Loucy (cell line): ENCODE data around the gene SNRPA1.
A peak's percentile ranks its signal among the peaks of the same experiment; 100 is the strongest.

Experiments
- H2AFZ ChIP-seq: fragments of 200-600 bp; sonication (generic); 2 replicates; pipeline ENCODE4 v1.6.0; 2016; ENCODE audit warnings: antibody characterized with exemption, mild to moderate bottlenecking, low read length, moderate library complexity
- H3F3A ChIP-seq: fragments of 200-600 bp; 2 replicates; pipeline ENCODE4 v1.6.0; 2016; ENCODE audit warnings: antibody characterized with exemption, low read depth, mild to moderate bottlenecking
- H3K27me3 ChIP-seq: fragments of 200-600 bp; sonication (generic); 2 replicates; pipeline ENCODE4 v1.6.1; 2014; ENCODE audit warnings: low read length, mild to moderate bottlenecking; ENCODE audit not compliant: insufficient read depth, poor library complexity, severe bottlenecking
- H3K36me3 ChIP-seq: fragments of 200-600 bp; sonication (generic); 2 replicates; pipeline ENCODE4 v1.6.1; 2016; ENCODE audit warnings: low read length; ENCODE audit not compliant: insufficient read depth
- H3K4me1 ChIP-seq: fragments of 200-600 bp; sonication (generic); 2 replicates; pipeline ENCODE4 v1.5.1; 2014; ENCODE audit warnings: low read length, mild to moderate bottlenecking; ENCODE audit not compliant: insufficient read depth, poor library complexity, severe bottlenecking
- H3K4me2 ChIP-seq: fragments of 200-600 bp; sonication (generic); 2 replicates; pipeline ENCODE4 v1.6.0; 2014; ENCODE audit warnings: antibody characterized with exemption, low read length, low read depth, mild to moderate bottlenecking; ENCODE audit not compliant: poor library complexity, severe bottlenecking
- H3K4me3 ChIP-seq: fragments of 200-600 bp; sonication (generic); 2 replicates; pipeline ENCODE4 v1.5.1; 2014; ENCODE audit warnings: low read length, mild to moderate bottlenecking, mixed read lengths; ENCODE audit not compliant: poor library complexity, severe bottlenecking
- H3K79me2 ChIP-seq: fragments of 200-600 bp; sonication (generic); 2 replicates; pipeline ENCODE4 v1.6.1; 2014; ENCODE audit warnings: low read length; ENCODE audit not compliant: insufficient read depth
- H3K9ac ChIP-seq: fragments of 200-600 bp; sonication (generic); 2 replicates; pipeline ENCODE4 v1.6.0; 2014; ENCODE audit warnings: mild to moderate bottlenecking, low read depth, low read length, moderate library complexity; ENCODE audit not compliant: poor library complexity, severe bottlenecking
- H3K9me2 ChIP-seq: fragments of 200-600 bp; sonication (generic); replicated peaks from 2 replicates; pipeline ENCODE4 v1.6.1; 2016; ENCODE audit warnings: low read depth, low read length, mixed read lengths
- H3K9me3 ChIP-seq: fragments of 200-600 bp; sonication (generic); 2 replicates; pipeline ENCODE4 v1.6.1; 2014; ENCODE audit warnings: mild to moderate bottlenecking, antibody characterized with exemption, low read length, low read depth; ENCODE audit not compliant: insufficient read depth
- H4K20me1 ChIP-seq: fragments of 200-600 bp; sonication (generic); 2 replicates; pipeline ENCODE4 v1.6.0; 2014; ENCODE audit warnings: antibody characterized with exemption, low read length, mild to moderate bottlenecking; ENCODE audit not compliant: insufficient read depth, poor library complexity, severe bottlenecking
- EZH2phosphoT487 ChIP-seq: fragments of 200-600 bp; IDR thresholded peaks from 2 replicates; pipeline ENCODE4 v1.6.1; 2018; ENCODE audit warnings: antibody characterized with exemption, mild to moderate bottlenecking, moderate library complexity, borderline replicate concordance
- TF ChIP-seq, protein P1 (sequence below): fragments of 200-600 bp; sonication (generic); conservative IDR thresholded peaks from 2 replicates; pipeline ENCODE4 v1.5.1; 2014; ENCODE audit warnings: mild to moderate bottlenecking, antibody characterized with exemption, low read length

SNRPA1 gene

DNA sequence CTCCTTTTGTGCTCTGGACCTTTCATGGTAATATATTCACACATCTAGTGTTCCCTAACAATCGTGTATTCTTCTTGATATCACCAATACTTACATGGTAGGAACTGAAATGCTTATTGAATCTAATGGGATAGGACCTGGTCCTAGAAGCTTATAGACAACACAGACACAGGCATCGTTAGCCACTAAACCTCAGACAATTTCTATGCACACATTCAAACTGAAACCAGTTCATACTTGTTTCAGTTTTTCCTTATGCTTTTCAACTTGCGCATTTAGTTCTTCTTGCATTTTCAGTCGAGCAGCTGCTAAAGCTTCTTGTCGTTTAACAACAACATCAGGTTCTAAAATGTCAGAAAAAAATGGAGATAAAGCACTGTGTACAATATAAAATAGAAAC, 20.0 kb downstream of the SNRPA1 start:
- Histone ChIP-seq H3K9me2 (no peaks in the 10 kb centered on the region), H3K36me3 (peaks cover 54% of the 10 kb centered on the region; the same call in 1 of the 2 replicates), H3K27me3 (no peaks in the 10 kb centered on the region), H3K4me3 (no peak overlapping the region), H3K79me2 (peaks cover 23% of the 10 kb centered on the region), H3K4me1 (peaks cover 18% of the 10 kb centered on the region), H3F3A (no peaks in the 10 kb centered on the region), H4K20me1 (peaks cover 18% of the 10 kb centered on the region), H3K9me3 (no peaks in the 10 kb centered on the region), H3K4me2 (peak overlapping the region; percentile 94), H3K9ac (peak overlapping the region; percentile 48), H2AFZ (no peak overlapping the region)
- TF ChIP-seq, protein P1, sequence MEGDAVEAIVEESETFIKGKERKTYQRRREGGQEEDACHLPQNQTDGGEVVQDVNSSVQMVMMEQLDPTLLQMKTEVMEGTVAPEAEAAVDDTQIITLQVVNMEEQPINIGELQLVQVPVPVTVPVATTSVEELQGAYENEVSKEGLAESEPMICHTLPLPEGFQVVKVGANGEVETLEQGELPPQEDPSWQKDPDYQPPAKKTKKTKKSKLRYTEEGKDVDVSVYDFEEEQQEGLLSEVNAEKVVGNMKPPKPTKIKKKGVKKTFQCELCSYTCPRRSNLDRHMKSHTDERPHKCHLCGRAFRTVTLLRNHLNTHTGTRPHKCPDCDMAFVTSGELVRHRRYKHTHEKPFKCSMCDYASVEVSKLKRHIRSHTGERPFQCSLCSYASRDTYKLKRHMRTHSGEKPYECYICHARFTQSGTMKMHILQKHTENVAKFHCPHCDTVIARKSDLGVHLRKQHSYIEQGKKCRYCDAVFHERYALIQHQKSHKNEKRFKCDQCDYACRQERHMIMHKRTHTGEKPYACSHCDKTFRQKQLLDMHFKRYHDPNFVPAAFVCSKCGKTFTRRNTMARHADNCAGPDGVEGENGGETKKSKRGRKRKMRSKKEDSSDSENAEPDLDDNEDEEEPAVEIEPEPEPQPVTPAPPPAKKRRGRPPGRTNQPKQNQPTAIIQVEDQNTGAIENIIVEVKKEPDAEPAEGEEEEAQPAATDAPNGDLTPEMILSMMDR = no peak
- TF ChIP-seq EZH2phosphoT487 = no peak

DNA sequence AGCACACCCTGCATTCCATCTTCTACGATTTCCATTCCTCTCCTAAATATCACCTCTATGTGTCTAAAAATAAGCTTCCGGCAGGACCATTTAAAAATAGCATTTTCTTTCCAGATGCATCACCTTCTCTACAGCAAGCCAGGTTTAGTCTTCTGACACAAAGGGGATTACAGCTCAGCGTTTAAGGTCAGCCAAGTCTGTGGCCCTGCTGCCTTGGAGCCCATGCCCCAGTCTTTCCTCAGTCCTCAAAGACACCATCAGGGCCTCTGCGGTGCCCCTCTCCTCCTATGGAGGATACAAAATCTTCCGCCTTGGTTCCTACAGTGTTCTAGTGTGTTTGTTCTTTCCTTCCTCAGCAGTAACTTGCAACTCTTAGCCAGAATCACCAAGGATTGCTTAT, 21.5 kb downstream of the SNRPA1 start:
- Histone ChIP-seq H3K9me3 (no peaks in the 10 kb centered on the region), H3K9ac (no peak overlapping the region), H3K36me3 (peaks cover 48% of the 10 kb centered on the region; the same call in 1 of the 2 replicates), H3K4me2 (no peak overlapping the region), H2AFZ (no peak overlapping the region), H3K79me2 (peaks cover 23% of the 10 kb centered on the region), H3F3A (no peaks in the 10 kb centered on the region), H4K20me1 (peaks cover 18% of the 10 kb centered on the region), H3K4me1 (peaks cover 18% of the 10 kb centered on the region), H3K9me2 (no peaks in the 10 kb centered on the region), H3K27me3 (no peaks in the 10 kb centered on the region), H3K4me3 (no peak overlapping the region)
- TF ChIP-seq, protein P1 = no peak

DNA sequence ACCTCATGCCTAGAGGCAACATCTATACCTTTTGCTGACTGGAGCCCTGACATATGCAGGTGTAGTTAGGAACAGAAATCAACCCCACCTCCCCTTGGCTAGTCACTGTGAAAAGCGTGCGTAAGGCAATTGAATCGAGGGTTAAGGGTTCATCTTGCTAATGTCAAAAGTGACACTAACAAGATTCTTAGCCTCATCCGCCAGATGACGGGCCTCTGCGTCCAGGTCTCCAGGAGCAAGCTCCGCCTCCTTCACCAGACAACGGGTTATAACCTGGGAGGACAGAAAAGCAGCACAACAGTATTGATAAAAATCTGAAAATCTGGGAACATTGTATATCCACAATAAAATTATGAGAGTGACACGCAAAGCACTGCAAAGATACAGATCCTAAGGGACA, 22.5 kb downstream of the SNRPA1 start:
- Histone ChIP-seq H4K20me1 (peaks cover 18% of the 10 kb centered on the region), H3K4me2 (no peak overlapping the region), H3K9me3 (no peaks in the 10 kb centered on the region), H3K4me3 (no peak overlapping the region), H3K79me2 (peaks cover 23% of the 10 kb centered on the region), H3K4me1 (peaks cover 18% of the 10 kb centered on the region), H3K9ac (no peak overlapping the region), H3F3A (no peaks in the 10 kb centered on the region), H3K9me2 (no peaks in the 10 kb centered on the region), H3K36me3 (peaks cover 48% of the 10 kb centered on the region; the same call in 1 of the 2 replicates), H2AFZ (no peak overlapping the region), H3K27me3 (no peaks in the 10 kb centered on the region)
- no peak for TF ChIP-seq EZH2phosphoT487
- TF ChIP-seq, protein P1 = no peak
